AG10803 (cell line): ENCODE data around the gene ORC5.
A peak's percentile ranks its signal among the peaks of the same experiment; 100 is the strongest.

ENCODE experiments used
- DNase-seq: peaks from one replicate; pipeline ENCODE4 v3.0.0; 2010; ENCODE audit warnings: low read depth
- H3K4me3 ChIP-seq: 2 replicates; pipeline ENCODE4 v1.5.1; 2011; ENCODE audit warnings: mild to moderate bottlenecking, low read length, control low read depth
- CTCF ChIP-seq: conservative IDR thresholded peaks from 2 replicates; pipeline ENCODE4 v1.5.1; 2011; ENCODE audit warnings: mild to moderate bottlenecking, low read length, control low read depth, inconsistent platforms

ORC5 gene

GRCh38 chr7:104162081-104162480 lies 45.7 kb downstream of the ORC5 start:
- no peak for DNase-seq
- no peak overlapping the region for H3K4me3 ChIP-seq
- no peak for TF ChIP-seq CTCF

- no peak for DNase-seq
- H3K4me3 ChIP-seq, result no peak overlapping the region
- no peak for TF ChIP-seq CTCF
Measured at GRCh38 chr7:104161244-104161643, 46.6 kb downstream of the ORC5 start.

- no peak overlapping the region for H3K4me3 ChIP-seq
- DNase-seq, result peak; percentile 33
- TF ChIP-seq CTCF, result peak; percentile 45
Measured at GRCh38 chr7:104160375-104160774, 47.4 kb downstream of the ORC5 start.

GRCh38 chr7:104156842-104157277 lies 51.0 kb downstream of the ORC5 start:
- DNase-seq, result peak; percentile 32
- TF ChIP-seq CTCF, result peak; percentile 65
- H3K4me3 ChIP-seq, result no peak overlapping the region

- no peak overlapping the region for H3K4me3 ChIP-seq
- TF ChIP-seq CTCF, result no peak
- no peak for DNase-seq
Measured at GRCh38 chr7:104153287-104153686, 54.5 kb downstream of the ORC5 start.

GRCh38 chr7:104152468-104152867 lies 55.3 kb downstream of the ORC5 start:
- no peak overlapping the region for H3K4me3 ChIP-seq
- TF ChIP-seq CTCF, result no peak
- no peak for DNase-seq

GRCh38 chr7:104150470-104150869 lies 57.3 kb downstream of the ORC5 start:
- no peak for DNase-seq
- no peak overlapping the region for H3K4me3 ChIP-seq
- no peak for TF ChIP-seq CTCF
